ENCODE measurements around the gene RYR2. TPM values are rescaled to one million over a fixed set of nuclear protein-coding genes. Genes with fewer than 3 reads are reported as not detected.
"Not testable (repeated sequence)": the region's sequence is repeated elsewhere in the genome, so short reads cannot be mapped to it uniquely, and the experiment has no call there.

Gene RYR2
- total and polyA plus RNA-seq, 2 of the 8 experiments (the other 6 are each of a cell fraction or from before 2014, with no cell fraction given), result 1.3 to 4.4 TPM

DNA sequence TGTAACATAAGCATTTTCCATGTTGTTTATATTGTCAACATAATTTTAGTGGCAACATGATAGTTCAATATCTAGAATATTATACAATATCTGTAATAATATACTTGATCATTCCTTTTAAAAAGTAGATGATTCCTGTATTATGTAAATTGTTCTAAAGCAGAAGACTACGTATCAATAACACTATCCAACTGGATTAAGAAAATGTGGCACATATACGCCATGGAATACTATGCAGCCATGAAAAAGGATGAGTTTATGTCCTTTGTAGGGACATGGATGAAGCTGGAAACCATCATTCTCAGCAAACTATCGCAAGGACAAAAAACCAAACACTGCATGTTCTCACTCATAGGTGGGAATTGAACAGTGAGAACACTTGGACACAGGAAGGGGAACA, 329.5 kb downstream of the RYR2 start:
- H3K23ac ChIP-seq (ENCODE audit: insufficient read length); H3K79me2 ChIP-seq (ENCODE audit: control insufficient read depth in 1 of 2, insufficient read depth in 2 of 2, low read length in 2 of 2); H2AFZ ChIP-seq (ENCODE audit: low read length); H2BK120ac ChIP-seq (replicated peaks; ENCODE audit: low read depth, low read length); H3K4me1 ChIP-seq (replicated peaks in 1 of 4; ENCODE audit: control insufficient read depth in 3 of 4, insufficient read depth in 4 of 4, low read length in 3 of 4); H4K5ac ChIP-seq (ENCODE audit: insufficient read length, low read depth, low read length); H2BK20ac ChIP-seq (ENCODE audit: low read length); H4K20me1 ChIP-seq (replicated peaks in 1 of 2; ENCODE audit: control insufficient read depth in 1 of 2, insufficient read depth in 2 of 2, low read length in 2 of 2); H2BK15ac ChIP-seq (ENCODE audit: low read length); H2BK12ac ChIP-seq (ENCODE audit: low read depth, low read length); H3K56ac ChIP-seq (replicated peaks; ENCODE audit: insufficient read length, low read depth, low read length); H3K18ac ChIP-seq (ENCODE audit: extremely low read depth, low read length); H4K91ac ChIP-seq (replicated peaks; ENCODE audit: insufficient read length, low read length); H3K23me2 ChIP-seq (ENCODE audit: low read depth, low read length); H3K36me3 ChIP-seq (ENCODE audit: control insufficient read depth in 2 of 4, insufficient read depth in 4 of 4, low read length in 3 of 4); DNase-seq (ENCODE audit: low read depth in 1 of 2, low spot score in 2 of 2); H3K79me1 ChIP-seq (ENCODE audit: low read depth, low read length); H2BK5ac ChIP-seq (ENCODE audit: low read depth, low read length); H3K4me2 ChIP-seq (ENCODE audit: insufficient read depth in 1 of 2, low read depth in 2 of 2, low read length in 2 of 2); H3K9me3 ChIP-seq (ENCODE audit: insufficient read depth in 2 of 2, low read depth in 1 of 2, low read length in 1 of 2); H3K27me3 ChIP-seq (replicated peaks in 1 of 4; ENCODE audit: control insufficient read depth in 3 of 4, extremely low read depth in 1 of 4, insufficient read depth in 3 of 4, low read length in 3 of 4); H2AK5ac ChIP-seq (ENCODE audit: low read depth, low read length); H3K4ac ChIP-seq (replicated peaks; ENCODE audit: insufficient read length, low read depth, low read length); H4K8ac ChIP-seq (ENCODE audit: extremely low read depth, insufficient read depth, low read length); H3K9ac ChIP-seq (replicated peaks in 1 of 4; ENCODE audit: extremely low read depth in 1 of 4, low read depth in 3 of 4, low read length in 3 of 4); POLR2A ChIA-PET (ENCODE audit: partially characterized antibody); H3K27ac ChIP-seq (ENCODE audit: low read depth, low read length); FAIRE-seq; H3K4me3 ChIP-seq (ENCODE audit: extremely low read depth in 1 of 4, insufficient read depth in 2 of 4, low read depth in 3 of 4, low read length in 4 of 4); H3K14ac ChIP-seq (ENCODE audit: insufficient read length): not testable (repeated sequence)
- WGBS, 2 experiments (ENCODE audit: extremely low coverage in 1 of 2, insufficient coverage in 1 of 2, insufficient read length in 1 of 2, insufficient replicate concordance in 2 of 2, low coverage in 1 of 2, low lambda C conversion rate in 2 of 2, missing lambda C conversion rate in 1 of 2), result 95% methylated on average over 2 of the region's 3 CpGs; no CpG with 5 or more reads in 1 of the 2 experiments
- CTCF ChIA-PET (ENCODE audit: partially characterized antibody), result interaction anchor here (0.6 to 0.7 kb wide), 2 partner anchors 35 to 171 kb away, joined by 3 read pairs; no protein-coding TSS in a partner anchor
